BLaER1 treated with 17β-estradiol and CSF1 and Interleukin-3, amounts not matched to agents 10 nM and 100 nM (cell line): ENCODE data around the gene TADA2A.
A peak's percentile ranks its signal among the peaks of the same experiment; 100 is the strongest.

Experiments used
- H3K27ac ChIP-seq, 11 experiments: shearing (Covaris generic); formaldehyde crosslinking; 2 replicates each; pipeline ENCODE4 v1.8.1; 2022
- H3K27me3 ChIP-seq, 11 experiments: shearing (Covaris generic); formaldehyde crosslinking; 2 replicates each; pipeline ENCODE4 v1.8.1; 2022
- H3K36me3 ChIP-seq, 11 experiments: shearing (Covaris generic); formaldehyde crosslinking; 2 replicates each; pipeline ENCODE4 v1.8.1; 2022
- H3K4me1 ChIP-seq, 10 experiments: shearing (Covaris generic); formaldehyde crosslinking; 2 replicates each; pipeline ENCODE4 v1.8.1; 2022
- H3K4me2 ChIP-seq, 11 experiments: shearing (Covaris generic); formaldehyde crosslinking; 2 replicates each; pipeline ENCODE4 v1.8.1; 2022
- H3K4me3 ChIP-seq, 10 experiments: shearing (Covaris generic); formaldehyde crosslinking; 2 replicates each; pipeline ENCODE4 v1.8.1; 2022
- H3K9ac ChIP-seq, 11 experiments: shearing (Covaris generic); formaldehyde crosslinking; 2 replicates each; pipeline ENCODE4 v1.8.1; 2022
- H3K9me3 ChIP-seq, 11 experiments: shearing (Covaris generic); formaldehyde crosslinking; replicated peaks in 1 of 11; 2 replicates each; pipeline ENCODE4 v1.8.1; 2022
- H4K20me1 ChIP-seq, 11 experiments: shearing (Covaris generic); formaldehyde crosslinking; 2 replicates each; pipeline ENCODE4 v1.8.1; 2022
- Cebpa-rat ChIP-seq, 11 experiments: shearing (Covaris generic); IDR thresholded peaks; 2 replicates each; pipeline ENCODE4 v1.8.1; 2022

The TADA2A gene

DNA sequence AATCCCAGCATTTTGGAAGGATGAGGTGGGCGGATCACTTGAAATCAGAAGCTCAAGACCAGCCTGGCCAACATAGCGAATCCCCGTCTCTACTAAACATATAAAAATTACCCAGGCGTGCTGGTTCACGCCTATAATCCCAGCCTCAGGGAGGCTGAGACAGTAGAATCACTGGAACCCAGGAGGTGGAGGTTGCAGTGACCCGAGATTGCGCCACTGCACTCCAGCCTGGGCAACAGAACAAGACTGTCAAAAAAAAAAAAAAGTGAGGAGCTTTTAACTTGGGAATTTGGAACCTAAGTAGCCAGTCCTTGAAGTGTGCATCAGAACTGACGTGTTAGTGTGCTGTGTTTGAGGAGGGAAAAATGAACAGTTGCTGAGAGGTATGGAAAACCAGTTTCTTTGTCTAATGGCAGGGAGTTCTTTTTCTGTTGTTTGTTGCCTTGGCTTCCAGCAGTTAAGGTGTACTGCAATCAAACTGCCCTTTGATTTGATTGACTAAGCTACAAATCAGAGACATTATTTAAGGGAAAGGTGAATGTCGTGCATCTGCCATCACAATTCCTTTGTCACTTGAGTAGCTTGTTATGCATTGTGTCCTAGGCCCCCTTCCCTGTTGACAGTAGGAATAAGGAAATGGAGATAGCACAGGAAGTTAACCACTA lies 74.4 kb downstream of the TADA2A start:
- H3K4me2 ChIP-seq: peak overlapping the region in 6 of 11 experiments; percentile 7 to 85 (median 42); a peak in 9 of 22 replicates
- H3K27me3 ChIP-seq: no peaks in the 10 kb centered on the region
- peak overlapping the region in 7 of 11 experiments; percentile 33 to 94 (median 81); a peak in 13 of 22 replicates for H3K27ac ChIP-seq
- no peaks in the 10 kb centered on the region for H4K20me1 ChIP-seq
- no peak overlapping the region for H3K4me3 ChIP-seq
- peaks cover 25 to 45% (median 38%) of the 10 kb centered on the region in 10 experiments for H3K4me1 ChIP-seq
- no peak; a peak in 1 of 22 replicates for TF ChIP-seq Cebpa-rat (IDR thresholded peaks at IDR 0.05)
- H3K36me3 ChIP-seq: peaks cover 43 to 50% (median 46%) of the 10 kb centered on the region in 11 experiments
- no peaks in the 10 kb centered on the region for H3K9me3 ChIP-seq
- no peak overlapping the region for H3K9ac ChIP-seq

- Histone ChIP-seq H3K4me2 (peak overlapping the region; percentile 53 to 85 (median 80); a peak in 21 of 22 replicates), H4K20me1 (no peaks in the 10 kb centered on the region), H3K4me1 (peaks cover 28 to 56% (median 44%) of the 10 kb centered on the region in 10 experiments), H3K27ac (peak overlapping the region in 10 of 11 experiments; percentile 18 to 94 (median 78); a peak in 20 of 22 replicates), H3K9ac (peak overlapping the region in 9 of 11 experiments; percentile 37 to 77 (median 62); a peak in 17 of 22 replicates), H3K27me3 (peaks cover 0 to 1% (median 0%) of the 10 kb centered on the region in 11 experiments; a peak in 4 of 22 replicates), H3K9me3 (no peaks in the 10 kb centered on the region), H3K36me3 (peaks cover 19 to 27% (median 23%) of the 10 kb centered on the region in 11 experiments), H3K4me3 (peak overlapping the region in 3 of 10 experiments; percentile 2 to 6 (median 3); a peak in 1 of 20 replicates)
- TF ChIP-seq Cebpa-rat (IDR thresholded peaks at IDR 0.05): peak in 9 of 11 experiments; percentile 9 to 96 (median 73); a peak in 13 of 22 replicates
Measured at GRCh38 chr17:37483311-37484039, 76.8 kb downstream of the TADA2A start.

GRCh38 chr17:37485938-37486570 lies 79.4 kb downstream of the TADA2A start:
- H3K36me3 ChIP-seq: peaks cover 0 to under 1% (median 0%) of the 10 kb centered on the region in 11 experiments; a peak in 2 of 22 replicates
- H3K9ac ChIP-seq: no peak overlapping the region
- H3K4me2 ChIP-seq: no peak overlapping the region
- peaks cover 42 to 67% (median 56%) of the 10 kb centered on the region in 10 experiments for H3K4me1 ChIP-seq
- no peaks in the 10 kb centered on the region for H3K9me3 ChIP-seq
- no peak for TF ChIP-seq Cebpa-rat (IDR thresholded peaks at IDR 0.05)
- H4K20me1 ChIP-seq: peaks cover 0 to 10% (median 8%) of the 10 kb centered on the region in 11 experiments; a peak in 7 of 22 replicates
- peak overlapping the region in 4 of 11 experiments; percentile 17 to 59 (median 26); a peak in 7 of 22 replicates for H3K27ac ChIP-seq
- peaks cover 0 to 11% (median 8%) of the 10 kb centered on the region in 11 experiments; a peak in 11 of 22 replicates for H3K27me3 ChIP-seq
- no peak overlapping the region for H3K4me3 ChIP-seq

- Histone ChIP-seq H3K9me3 (no peaks in the 10 kb centered on the region), H3K4me1 (peaks cover 44 to 67% (median 57%) of the 10 kb centered on the region in 10 experiments), H3K36me3 (no peaks in the 10 kb centered on the region), H4K20me1 (peaks cover 0 to 30% (median 16%) of the 10 kb centered on the region in 11 experiments; a peak in 14 of 22 replicates), H3K9ac (peak overlapping the region in 9 of 11 experiments; percentile 1 to 88 (median 84); a peak in 10 of 22 replicates), H3K27me3 (peaks cover 0 to 11% (median 8%) of the 10 kb centered on the region in 11 experiments; a peak in 11 of 22 replicates), H3K4me3 (peak overlapping the region in 3 of 10 experiments; percentile 73 to 92 (median 85); a peak in 4 of 20 replicates), H3K27ac (peak overlapping the region in 9 of 11 experiments; percentile 17 to 87 (median 78); a peak in 14 of 22 replicates), H3K4me2 (peak overlapping the region; percentile 91 to 100 (median 99); a peak in 21 of 22 replicates)
- TF ChIP-seq Cebpa-rat (IDR thresholded peaks at IDR 0.05): no peak
Measured at GRCh38 chr17:37488009-37488604, 81.4 kb downstream of the TADA2A start.

DNA sequence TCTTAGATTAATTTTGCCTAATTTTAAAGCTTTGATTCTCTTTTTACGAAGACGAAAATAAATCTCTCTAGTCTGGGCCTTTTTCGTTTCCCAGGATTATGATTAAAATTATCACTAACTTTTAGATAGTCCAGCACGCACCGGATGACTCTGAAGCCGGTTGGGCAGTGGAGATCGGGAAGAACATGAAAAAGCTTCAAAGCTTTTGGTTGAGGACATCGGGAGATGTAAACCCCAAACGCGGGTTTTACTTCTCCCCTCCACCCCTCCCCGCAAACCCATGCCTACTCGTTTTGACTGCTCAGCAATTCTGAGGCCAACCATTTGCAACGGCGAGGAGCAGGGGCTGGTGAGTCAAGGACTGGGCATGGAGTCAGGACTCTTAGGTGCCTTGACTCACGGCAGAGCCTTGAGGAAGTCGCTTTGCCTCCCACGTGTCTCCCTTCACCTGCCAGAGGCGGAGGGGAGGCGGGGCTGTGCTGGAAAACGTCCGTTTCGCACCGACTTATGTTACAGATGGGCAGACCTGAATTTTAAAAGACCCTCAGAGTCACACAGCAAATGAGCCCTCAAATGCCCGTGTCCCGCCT lies 82.0 kb downstream of the TADA2A start:
- peak overlapping the region; percentile 60 to 87 (median 76); a peak in 21 of 22 replicates for H3K27ac ChIP-seq

DNA sequence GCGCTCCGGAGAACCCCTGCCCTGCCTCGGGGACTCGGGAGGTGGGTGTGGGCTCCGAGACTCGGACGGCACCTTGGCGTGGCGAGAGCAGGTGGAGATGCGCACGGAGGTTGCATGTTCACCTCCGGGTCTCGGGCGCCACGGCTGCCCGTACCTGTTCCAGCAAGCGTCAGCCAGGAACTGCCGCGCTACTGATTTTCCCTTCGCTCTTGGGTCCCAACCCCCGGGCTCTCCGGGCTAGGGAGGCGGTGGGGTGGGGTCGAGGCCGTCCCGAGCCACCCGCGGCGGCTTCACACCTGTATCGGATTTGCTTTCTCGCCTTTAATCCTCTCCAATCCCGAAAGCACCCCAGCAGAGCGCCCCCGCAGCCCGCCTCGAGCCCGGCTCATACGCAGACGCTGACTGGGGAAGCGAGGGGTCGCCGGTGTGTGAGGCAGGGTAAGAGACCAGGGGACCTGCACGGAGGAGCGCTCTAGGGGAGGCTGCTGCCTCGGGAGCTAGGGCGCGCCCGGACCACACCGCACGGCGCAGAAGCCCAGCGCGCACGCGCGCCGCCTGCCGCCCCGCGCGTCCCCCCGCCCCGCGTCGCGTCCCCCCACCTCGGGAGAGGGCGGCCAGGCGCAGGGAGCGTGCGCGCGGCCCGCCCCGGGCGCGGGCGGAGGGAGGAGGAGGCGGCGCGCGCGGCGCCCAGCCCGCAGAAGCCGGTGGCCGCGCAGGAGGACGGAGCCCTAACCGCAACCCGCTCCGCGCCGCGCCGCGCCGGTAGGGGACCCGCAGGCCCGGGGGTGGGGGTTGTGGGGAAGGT lies 82.7 kb downstream of the TADA2A start, which contains the start of gene DUSP14:
Gene DUSP14, plus strand, starts transcription at position 695 of the 805 bp plus-strand sequence. CDS start 22,382 bp downstream, outside the sequence.
- Histone ChIP-seq H3K4me1 (peaks cover 36 to 67% (median 56%) of the 10 kb centered on the region in 10 experiments), H3K4me3 (peak within 1 kb of the TSS; percentile 62 to 92 (median 73)), H4K20me1 (peaks cover 4 to 43% (median 29%) of the 10 kb centered on the region in 11 experiments; a peak in 18 of 22 replicates), H3K9ac (peak within 1 kb of the TSS; percentile 74 to 88 (median 84)), H3K9me3 (no peaks in the 10 kb centered on the region), H3K27me3 (peaks cover 0 to 11% (median 8%) of the 10 kb centered on the region in 11 experiments; a peak in 11 of 22 replicates), H3K27ac (peak within 1 kb of the TSS; percentile 60 to 87 (median 76); a peak in 21 of 22 replicates), H3K4me2 (peak within 1 kb of the TSS; percentile 92 to 100 (median 99)), H3K36me3 (no peaks in the 10 kb centered on the region)
- TF ChIP-seq Cebpa-rat (IDR thresholded peaks at IDR 0.05): no peak

More for the DNA sequence above, 82.0 kb downstream of the TADA2A start:
- H3K27me3 ChIP-seq: peaks cover 0 to 11% (median 8%) of the 10 kb centered on the region in 11 experiments; a peak in 11 of 22 replicates
- TF ChIP-seq Cebpa-rat (IDR thresholded peaks at IDR 0.05): no peak
- no peaks in the 10 kb centered on the region for H3K9me3 ChIP-seq
- H3K36me3 ChIP-seq: no peaks in the 10 kb centered on the region
- peaks cover 2 to 36% (median 22%) of the 10 kb centered on the region in 11 experiments; a peak in 16 of 22 replicates for H4K20me1 ChIP-seq
- peak overlapping the region; percentile 91 to 100 (median 99) for H3K4me2 ChIP-seq
- H3K4me3 ChIP-seq: peak overlapping the region; percentile 62 to 92 (median 73)
- peaks cover 38 to 67% (median 57%) of the 10 kb centered on the region in 10 experiments for H3K4me1 ChIP-seq
- peak overlapping the region; percentile 74 to 88 (median 84) for H3K9ac ChIP-seq
